GM12874 (cell line): ENCODE data around the gene AHRR.

Source experiments
- TF ChIP-seq, protein P1 (sequence below): IDR thresholded peaks from 2 replicates; pipeline ENCODE4 v1.5.1; 2011; ENCODE audit warnings: low read depth, mild to moderate bottlenecking, control low read depth, low read length, moderate library complexity; ENCODE audit not compliant: insufficient read depth

AHRR gene

DNA sequence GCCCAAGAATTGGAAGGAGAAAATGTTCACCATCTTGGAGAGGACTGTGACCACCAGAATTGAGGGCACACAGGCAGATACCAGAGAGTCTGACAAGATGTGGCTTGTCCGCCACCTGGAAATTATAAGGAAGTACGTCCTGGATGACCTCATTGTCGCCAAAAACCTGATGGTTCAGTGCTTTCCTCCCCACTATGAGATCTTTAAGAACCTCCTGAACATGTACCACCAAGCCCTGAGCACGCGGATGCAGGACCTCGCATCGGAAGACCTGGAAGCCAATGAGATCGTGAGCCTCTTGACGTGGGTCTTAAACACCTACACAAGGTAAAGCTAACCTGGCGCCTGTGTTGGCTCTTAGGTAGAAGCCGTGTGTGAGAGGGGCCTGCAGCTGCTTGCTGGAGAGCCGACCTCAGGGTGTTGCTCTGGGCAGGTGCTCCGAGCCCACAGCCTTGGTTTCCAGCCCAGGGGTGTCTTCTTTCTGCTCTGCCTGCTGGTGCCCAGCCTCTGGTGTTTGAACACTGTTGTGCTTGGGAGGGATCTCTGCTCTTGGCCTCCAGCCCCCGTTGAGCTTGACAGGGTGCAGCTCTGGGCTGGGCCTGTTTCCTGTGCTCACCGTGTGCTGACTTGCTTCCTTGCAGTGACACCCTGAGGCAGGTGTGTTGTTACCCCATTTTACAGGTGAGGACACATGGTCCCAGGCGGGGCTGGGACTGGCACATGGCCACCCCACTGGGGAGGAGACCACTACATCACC, 132.4 kb downstream of the AHRR start:
- TF ChIP-seq, protein P1, sequence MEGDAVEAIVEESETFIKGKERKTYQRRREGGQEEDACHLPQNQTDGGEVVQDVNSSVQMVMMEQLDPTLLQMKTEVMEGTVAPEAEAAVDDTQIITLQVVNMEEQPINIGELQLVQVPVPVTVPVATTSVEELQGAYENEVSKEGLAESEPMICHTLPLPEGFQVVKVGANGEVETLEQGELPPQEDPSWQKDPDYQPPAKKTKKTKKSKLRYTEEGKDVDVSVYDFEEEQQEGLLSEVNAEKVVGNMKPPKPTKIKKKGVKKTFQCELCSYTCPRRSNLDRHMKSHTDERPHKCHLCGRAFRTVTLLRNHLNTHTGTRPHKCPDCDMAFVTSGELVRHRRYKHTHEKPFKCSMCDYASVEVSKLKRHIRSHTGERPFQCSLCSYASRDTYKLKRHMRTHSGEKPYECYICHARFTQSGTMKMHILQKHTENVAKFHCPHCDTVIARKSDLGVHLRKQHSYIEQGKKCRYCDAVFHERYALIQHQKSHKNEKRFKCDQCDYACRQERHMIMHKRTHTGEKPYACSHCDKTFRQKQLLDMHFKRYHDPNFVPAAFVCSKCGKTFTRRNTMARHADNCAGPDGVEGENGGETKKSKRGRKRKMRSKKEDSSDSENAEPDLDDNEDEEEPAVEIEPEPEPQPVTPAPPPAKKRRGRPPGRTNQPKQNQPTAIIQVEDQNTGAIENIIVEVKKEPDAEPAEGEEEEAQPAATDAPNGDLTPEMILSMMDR = no peak

DNA sequence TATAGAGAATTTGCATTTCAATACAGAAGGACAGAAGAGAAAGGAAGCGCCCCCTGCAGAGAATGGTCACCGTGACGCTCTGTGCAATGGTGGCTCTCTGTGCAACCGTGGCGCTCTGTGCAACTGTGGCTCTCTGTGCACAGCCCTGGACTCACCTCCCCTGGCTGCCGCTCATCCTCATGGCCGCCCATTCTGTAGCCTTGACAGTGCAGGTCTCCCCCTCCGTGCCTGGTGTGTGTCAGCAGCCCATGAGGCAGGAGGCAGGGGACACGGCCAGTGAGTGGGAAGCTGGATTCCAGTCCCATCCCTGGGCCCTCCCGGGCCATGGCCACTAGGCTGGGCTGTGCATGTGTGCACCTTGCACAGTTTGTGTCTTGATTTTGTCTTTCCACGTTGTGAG, 133.4 kb downstream of the AHRR start:
- TF ChIP-seq, protein P1 = no peak

DNA sequence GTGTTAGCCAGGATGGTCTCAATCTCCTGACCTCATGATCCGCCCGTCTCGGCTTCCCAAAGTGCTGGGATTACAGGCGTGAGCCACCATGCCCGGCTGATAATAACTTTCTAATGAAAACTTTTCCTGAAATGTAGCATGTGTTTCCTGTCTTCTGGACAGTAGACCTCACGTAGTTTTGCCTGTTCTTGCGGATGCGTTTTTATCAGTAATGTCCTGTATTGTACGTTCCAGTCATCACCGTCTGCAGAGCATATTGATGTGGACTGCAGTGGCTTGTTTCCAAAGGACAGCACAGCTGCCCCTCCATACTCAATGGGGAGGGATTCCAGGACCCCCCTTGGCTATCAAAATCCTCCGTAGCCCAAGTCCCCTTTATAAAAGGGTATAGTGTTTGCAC, 134.3 kb downstream of the AHRR start:
- TF ChIP-seq, protein P1 = no peak

DNA sequence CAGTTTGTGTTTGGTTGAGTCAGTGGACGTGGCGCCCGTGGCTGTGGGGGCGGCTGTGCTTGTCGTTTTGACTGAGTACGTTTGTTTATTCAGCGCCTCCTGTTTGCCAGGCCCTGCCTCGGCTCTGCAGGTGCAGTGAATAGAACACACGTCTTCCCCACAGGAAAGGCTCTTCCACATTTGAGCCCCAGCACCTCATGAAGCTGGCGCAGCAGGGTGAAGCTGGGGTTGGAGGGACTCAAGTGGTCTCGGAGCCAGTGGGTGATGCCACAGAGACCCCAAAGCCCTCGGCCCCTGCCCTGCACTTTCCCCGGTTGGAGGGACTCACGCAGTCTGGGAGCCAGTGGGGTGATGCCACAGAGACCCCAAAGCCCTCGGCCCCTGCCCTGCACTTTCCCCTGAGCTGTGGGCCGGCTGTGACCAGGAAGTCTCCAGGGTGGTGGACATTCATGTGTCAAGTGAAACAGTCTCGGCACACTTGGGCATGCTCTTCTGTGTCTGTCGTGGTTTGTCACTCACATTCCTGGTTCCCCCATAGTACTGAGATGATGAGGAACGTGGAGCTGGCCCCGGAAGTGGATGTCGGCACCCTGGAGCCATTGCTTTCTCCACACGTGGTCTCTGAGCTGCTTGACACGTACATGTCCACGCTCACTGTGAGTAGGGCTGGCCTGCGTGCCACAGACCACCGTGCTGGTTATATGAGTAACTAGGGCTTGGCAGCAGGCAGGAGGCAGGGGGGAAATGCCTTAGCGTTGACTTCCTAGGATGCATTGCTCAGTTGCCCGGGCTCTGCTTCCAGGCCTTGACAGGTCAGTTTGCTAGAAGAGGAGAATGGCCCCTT, 135.1 kb downstream of the AHRR start:
- TF ChIP-seq, protein P1 = no peak

DNA sequence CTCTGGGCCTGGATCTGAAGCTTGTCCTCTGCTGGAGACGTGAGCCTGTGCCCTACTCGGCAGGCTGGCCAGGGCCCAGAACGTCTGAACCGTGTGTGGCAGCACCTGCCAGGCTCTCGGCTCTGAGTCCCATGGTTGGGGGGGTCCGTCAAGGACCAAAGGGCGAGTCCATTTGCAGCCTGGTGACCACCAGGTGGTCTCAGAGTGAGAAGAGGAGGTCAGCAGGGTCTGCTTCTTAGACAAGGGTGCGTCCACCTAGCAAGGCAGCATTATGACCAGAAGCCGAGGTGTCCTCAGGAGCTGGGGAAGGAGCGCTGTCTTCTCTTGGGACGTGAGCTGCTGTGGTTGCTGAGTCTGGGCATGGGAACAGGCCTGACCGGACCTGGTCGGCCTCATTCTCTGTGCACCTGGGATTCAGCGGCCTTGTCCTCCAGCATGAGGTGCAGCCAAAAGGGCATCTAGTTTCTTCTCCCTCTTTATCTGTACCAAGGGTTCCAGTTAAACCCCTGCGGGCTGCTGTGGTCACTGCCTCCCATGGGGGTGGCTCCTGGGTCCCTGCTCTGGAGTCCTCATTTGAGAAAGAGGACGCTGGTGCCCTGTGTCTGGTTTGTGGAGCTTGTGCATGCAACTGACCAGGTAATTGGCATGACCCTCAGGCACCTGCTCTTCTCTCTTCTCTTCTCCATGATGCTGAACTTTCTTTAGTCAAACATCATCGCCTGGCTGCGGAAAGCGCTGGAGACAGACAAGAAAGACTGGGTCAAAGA, 135.9 kb downstream of the AHRR start:
- TF ChIP-seq, protein P1 = no peak

DNA sequence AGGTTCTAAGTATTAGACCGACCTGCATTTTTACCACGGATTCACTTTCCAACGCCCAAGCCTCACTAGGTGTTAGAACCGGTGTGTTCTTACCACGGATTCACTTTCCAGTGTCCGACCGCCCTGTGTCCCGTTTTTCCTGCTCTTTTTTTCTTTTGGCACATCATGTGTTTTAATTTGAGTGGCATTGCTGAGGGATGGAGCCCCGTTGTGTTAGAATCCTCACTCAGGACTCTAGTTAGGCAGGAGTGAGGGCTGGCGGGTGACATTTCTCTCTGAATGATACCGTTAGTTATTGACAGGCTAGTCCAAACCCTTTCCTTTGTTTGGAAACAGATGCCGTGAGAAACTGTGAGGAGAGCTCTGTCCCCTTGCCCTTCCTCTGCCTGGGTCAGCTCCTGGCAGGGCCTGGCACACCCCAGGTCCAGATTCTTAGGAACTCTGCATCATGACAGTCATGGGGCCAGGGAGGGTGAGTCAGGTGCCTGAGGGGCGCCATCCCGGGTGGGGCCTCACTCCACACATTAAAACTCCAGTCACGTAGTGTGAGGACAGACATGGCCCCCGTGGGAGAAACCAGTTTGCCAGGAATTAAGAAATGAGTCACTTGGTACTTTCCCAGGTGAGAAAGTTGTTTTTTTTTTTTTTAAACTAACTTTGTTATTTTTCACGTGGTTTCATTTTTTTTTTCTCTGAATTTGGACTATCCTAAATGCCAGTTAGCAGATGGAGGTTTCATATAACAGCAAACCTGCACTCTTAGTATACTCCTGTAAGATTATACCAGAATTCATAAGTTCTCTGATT, 137.2 kb downstream of the AHRR start:
- TF ChIP-seq, protein P1 = no peak
